ENCODE measurements around the gene OS9. TPM values are rescaled to one million over a fixed set of nuclear protein-coding genes. Genes with fewer than 3 reads are reported as not detected.

The OS9 gene
- total RNA-seq, 1 donor from 2014 or later = 263 TPM

DNA sequence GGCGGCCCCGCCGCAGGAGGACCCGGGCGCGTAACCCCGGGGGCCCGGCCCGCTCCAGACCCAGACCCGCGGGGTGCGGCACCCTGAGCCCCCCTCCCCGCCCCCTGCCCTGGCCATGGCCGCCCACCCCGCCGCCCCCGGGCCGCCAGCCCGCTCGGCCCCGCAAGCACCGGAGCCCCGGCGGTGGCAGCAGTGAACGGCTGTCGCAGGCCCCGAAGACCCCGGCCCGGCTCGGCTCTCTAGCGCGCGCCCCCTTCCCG lies 61.2 kb downstream of the OS9 start:
- no peaks in the 10 kb centered on the region for H3K27me3 ChIP-seq
- TF ChIP-seq, protein P1, sequence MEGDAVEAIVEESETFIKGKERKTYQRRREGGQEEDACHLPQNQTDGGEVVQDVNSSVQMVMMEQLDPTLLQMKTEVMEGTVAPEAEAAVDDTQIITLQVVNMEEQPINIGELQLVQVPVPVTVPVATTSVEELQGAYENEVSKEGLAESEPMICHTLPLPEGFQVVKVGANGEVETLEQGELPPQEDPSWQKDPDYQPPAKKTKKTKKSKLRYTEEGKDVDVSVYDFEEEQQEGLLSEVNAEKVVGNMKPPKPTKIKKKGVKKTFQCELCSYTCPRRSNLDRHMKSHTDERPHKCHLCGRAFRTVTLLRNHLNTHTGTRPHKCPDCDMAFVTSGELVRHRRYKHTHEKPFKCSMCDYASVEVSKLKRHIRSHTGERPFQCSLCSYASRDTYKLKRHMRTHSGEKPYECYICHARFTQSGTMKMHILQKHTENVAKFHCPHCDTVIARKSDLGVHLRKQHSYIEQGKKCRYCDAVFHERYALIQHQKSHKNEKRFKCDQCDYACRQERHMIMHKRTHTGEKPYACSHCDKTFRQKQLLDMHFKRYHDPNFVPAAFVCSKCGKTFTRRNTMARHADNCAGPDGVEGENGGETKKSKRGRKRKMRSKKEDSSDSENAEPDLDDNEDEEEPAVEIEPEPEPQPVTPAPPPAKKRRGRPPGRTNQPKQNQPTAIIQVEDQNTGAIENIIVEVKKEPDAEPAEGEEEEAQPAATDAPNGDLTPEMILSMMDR (IDR thresholded peaks at IDR 0.05) = no peak
- peak overlapping the region; percentile 66 for H3K4me3 ChIP-seq
- intact Hi-C loops (cut with DNase I) = no loop called here
- H3K27ac ChIP-seq = peak overlapping the region; percentile 70
- H3K9me3 ChIP-seq = no peaks in the 10 kb centered on the region
- DNase-seq = no peak
- peaks cover 38% of the 10 kb centered on the region for H3K4me1 ChIP-seq
- ATAC-seq = no peak
- H3K36me3 ChIP-seq = peaks cover 20% of the 10 kb centered on the region

GRCh38 chr12:57755454-57756372 lies 61.8 kb downstream of the OS9 start:
- intact Hi-C loops (cut with DNase I) = no loop called here
- no peaks in the 10 kb centered on the region for H3K27me3 ChIP-seq

GRCh38 chr12:57756406-57757341 lies 62.7 kb downstream of the OS9 start:
- no peaks in the 10 kb centered on the region for H3K9me3 ChIP-seq
- H3K36me3 ChIP-seq = peaks cover 14% of the 10 kb centered on the region
- H3K4me3 ChIP-seq = peak overlapping the region; percentile 66
- DNase-seq (peak; percentile 82), ATAC-seq (peak; percentile 20)
- H3K4me1 ChIP-seq = peaks cover 28% of the 10 kb centered on the region
- H3K27ac ChIP-seq = no peak overlapping the region
- intact Hi-C loops (cut with DNase I) = no loop called here
- H3K27me3 ChIP-seq = no peaks in the 10 kb centered on the region
- TF ChIP-seq, protein P1 (IDR thresholded peaks at IDR 0.05) = peak; percentile 67

More at GRCh38 chr12:57755454-57756372, 61.8 kb downstream of the OS9 start:
- peaks cover 38% of the 10 kb centered on the region for H3K4me1 ChIP-seq
- TF ChIP-seq, protein P1 (IDR thresholded peaks at IDR 0.05) = no peak
- DNase-seq (peak; percentile 81), ATAC-seq (peak; percentile 1)
- no peaks in the 10 kb centered on the region for H3K9me3 ChIP-seq
- peaks cover 14% of the 10 kb centered on the region for H3K36me3 ChIP-seq
- peak overlapping the region; percentile 70 for H3K27ac ChIP-seq
- peak overlapping the region; percentile 66 for H3K4me3 ChIP-seq

GRCh38 chr12:57757771-57758170 lies 63.8 kb downstream of the OS9 start:
- H3K4me1 ChIP-seq = peaks cover 25% of the 10 kb centered on the region
- DNase-seq (no peak), ATAC-seq (no peak)
- H3K9me3 ChIP-seq = no peaks in the 10 kb centered on the region
- TF ChIP-seq, protein P1 (IDR thresholded peaks at IDR 0.05) = no peak
- H3K27ac ChIP-seq = no peak overlapping the region
- H3K36me3 ChIP-seq = peaks cover 14% of the 10 kb centered on the region
- H3K4me3 ChIP-seq = no peak overlapping the region
- intact Hi-C loops (cut with DNase I) = no loop called here
- peaks cover 6% of the 10 kb centered on the region for H3K27me3 ChIP-seq

DNA sequence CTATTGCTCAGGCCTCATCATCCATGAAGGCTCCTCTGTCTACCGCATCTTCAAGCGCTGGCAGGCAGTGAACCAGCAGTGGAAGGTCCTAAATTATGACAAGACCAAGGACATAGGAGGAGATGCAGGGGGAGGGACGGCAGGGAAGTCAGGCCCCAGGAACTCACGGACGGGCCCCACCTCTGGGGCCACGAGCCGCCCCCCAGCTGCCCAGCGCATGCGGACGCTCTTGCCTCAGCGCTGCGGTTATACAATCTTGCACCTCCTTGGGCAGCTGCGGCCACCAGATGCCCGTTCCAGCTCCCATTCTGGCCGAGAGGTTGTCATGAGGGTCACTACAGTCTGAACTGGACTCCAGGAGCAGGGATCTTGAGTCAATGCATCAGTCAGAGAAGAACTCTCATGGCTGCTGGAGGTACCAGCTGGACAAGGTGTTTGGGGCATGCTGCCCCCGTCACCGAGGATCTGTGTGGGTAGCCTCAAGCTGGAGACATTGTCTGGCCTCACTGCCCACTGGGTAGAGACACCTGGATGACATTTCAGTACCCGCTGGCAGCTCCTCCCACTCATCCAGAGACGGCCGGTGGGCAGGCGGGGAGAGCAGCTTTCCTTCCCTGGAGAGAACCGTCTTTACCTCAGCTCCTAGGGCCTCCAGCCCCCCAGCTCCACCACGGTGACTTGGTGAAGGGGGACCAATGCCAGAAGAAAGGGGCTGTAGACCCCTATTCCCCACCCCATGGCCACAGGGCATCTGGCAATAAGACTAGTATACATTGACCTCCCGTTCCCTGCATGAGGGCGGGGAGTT lies 64.8 kb downstream of the OS9 start:
- H3K27ac ChIP-seq = no peak overlapping the region
- no peak for DNase-seq
- TF ChIP-seq, protein P1 (IDR thresholded peaks at IDR 0.05) = no peak
- H3K9me3 ChIP-seq = no peaks in the 10 kb centered on the region
- peaks cover 16% of the 10 kb centered on the region for H3K27me3 ChIP-seq
- intact Hi-C loops (cut with DNase I) = no loop called here
- H3K4me1 ChIP-seq = peaks cover 17% of the 10 kb centered on the region
- H3K4me3 ChIP-seq = no peak overlapping the region
- peaks cover 14% of the 10 kb centered on the region for H3K36me3 ChIP-seq
- ATAC-seq = no peak
